HS-5 (cell line): ENCODE data around the gene NRG3.

Experiments
- DNase-seq: peaks from one replicate; pipeline ENCODE4 v3.0.0-alpha.2; 2012; ENCODE audit warnings: low read depth

The NRG3 gene

DNA sequence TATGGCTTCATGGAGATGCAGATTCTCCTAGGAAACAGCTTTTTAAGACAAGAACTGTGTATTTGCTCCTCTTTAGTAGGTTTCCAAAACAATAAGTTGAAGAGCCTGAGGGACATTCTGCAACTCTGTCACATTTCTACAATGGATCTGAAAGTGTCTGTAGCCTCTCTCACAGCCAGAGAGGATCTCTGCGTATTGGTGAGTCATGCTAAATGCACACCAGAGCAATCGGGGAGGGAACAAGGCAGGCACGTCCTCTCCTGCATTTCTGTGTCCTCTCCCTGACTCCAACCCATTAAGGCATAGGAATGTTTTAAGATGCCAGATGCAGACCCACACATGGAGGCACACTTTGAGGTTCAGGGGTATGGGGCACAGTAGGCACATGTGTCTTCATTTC lies 1137.9 kb downstream of the NRG3 start:
- peak; percentile 13 for DNase-seq

DNA sequence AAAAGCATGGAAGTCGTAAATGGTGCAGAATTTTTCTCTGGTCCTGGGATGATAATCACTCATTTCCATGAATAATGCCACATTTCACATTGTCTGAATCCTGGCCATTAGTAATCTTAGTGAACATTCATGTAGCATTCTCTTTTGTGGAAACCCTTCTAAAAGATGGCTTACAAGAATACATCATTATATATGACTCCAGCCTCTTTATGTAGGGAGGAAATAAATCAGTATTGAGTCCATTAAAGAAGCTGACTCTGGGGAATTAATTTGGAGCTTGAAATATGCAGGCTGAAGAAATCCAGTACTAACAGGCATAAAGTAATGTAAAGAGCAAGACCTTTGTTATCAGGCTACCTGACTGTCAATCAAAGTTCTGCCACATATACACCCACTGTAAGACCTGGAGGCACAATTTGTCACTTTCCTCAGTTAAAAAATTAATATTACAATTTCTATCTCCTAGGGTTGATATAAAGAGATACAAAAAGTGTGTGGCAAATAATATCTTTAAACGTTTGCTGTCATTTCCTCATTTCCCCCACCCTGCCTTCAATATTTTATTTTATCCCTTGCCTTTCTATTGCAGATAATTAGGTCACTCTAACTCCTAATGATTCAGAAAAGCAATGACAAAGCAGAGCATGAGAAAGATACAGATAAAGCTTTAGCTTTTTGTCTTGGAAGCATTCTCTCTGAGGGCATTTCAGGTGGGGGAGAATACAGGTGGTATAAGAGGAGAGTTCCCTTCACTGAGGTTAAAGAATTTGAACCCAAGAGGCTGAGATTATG lies 1142.3 kb downstream of the NRG3 start:
- no peak for DNase-seq

GRCh38 chr10:83023662-83024061 lies 1148.7 kb downstream of the NRG3 start:
- DNase-seq = no peak
